Measurements from ENCODE around the gene MYBBP1A.

The MYBBP1A gene

DNA sequence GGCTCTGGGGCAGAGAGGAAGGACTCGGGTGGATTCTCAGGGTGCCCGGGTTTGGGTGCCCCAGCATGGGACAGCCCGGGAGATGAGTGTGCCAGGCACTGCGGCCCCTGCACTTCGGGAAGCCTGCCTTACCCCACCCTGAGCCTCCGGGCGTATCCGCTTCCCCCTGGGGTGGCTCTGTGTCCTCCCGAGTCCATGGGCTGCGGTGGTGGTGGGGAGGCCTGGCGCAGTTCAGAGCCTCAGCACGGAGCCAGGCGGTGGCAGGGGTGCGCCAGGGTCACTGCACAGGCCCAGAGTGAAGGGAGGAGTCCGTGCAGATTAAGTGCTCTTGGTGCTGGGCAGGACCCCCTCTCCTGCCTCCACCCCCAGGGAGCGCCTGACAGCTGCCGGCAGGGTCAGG lies 20.7 kb downstream of the MYBBP1A start:
- DNase-seq, result no peak

DNA sequence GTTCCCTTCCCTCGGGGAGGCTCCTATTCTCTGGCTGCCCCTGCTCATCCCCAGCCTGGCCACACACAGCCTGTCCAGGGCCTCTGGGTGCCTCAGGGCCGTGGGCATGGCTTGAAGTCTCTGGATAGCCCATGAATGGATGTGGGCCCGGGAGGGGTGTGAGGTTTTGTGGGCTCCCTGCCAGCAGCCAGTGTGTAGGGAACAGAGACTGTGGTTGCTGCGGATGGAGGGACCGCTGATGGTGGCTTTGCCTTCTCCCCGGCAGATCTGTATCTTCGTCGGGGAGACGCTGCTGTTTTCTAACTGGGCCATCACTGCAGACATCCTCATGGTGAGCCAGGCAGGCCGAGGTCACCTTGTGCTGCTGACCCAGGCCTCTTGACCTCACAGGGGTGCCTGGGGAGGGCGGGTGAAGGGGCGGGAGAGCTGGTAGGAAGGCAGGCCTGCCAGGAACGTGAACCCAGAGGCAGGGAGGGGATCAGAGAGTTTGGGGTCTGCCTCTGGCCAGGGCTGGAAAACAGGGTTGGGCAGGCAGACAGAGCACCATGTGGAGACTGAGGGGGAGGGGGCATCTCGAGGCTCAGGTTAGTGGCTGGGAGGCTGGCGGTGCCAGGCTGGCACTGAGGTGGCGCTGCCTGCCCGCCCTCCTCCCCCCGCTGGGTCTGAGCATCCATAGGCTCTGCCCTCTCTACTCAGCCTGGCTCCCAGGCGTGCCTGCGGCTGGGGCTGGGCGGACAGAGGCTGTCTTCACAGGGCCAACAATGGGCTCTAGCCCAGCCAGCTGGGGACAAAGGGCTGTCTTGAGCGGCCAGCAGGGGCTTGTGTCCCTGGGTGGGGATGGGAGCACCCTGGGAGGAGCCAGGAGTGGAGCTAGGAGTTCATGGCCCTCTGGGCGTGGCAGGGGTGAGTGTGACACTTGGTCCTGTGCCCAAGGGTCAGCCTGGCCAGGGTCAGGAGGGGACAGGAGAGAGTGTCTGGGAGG lies 21.4 kb downstream of the MYBBP1A start:
- no peak for DNase-seq

DNA sequence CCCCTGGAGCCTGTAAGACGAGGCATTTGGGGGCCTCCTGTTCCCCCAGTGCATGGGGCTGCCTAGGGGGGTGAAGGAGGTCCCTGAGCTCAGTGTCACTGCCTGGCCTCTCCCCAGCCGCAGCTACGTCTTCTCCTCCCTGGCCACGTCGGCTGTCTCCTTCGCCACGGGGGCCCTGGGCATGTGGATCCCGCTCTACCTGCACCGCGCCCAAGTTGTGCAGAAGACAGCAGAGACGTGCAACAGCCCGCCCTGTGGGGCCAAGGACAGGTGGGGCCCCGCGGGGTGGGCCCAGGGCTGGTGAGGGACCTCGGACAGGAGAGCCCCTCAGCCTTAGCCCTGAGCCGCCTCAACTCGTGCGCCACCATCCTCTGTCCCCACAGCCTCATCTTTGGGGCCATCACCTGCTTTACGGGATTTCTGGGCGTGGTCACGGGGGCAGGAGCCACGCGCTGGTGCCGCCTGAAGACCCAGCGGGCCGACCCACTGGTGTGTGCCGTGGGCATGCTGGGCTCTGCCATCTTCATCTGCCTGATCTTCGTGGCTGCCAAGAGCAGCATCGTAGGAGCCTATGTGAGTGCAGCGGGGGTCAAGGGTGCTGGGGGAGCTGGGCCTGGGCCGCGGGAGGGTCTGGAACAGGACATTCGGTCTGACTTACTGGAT lies 22.2 kb downstream of the MYBBP1A start:
- DNase-seq, result no peak

DNA sequence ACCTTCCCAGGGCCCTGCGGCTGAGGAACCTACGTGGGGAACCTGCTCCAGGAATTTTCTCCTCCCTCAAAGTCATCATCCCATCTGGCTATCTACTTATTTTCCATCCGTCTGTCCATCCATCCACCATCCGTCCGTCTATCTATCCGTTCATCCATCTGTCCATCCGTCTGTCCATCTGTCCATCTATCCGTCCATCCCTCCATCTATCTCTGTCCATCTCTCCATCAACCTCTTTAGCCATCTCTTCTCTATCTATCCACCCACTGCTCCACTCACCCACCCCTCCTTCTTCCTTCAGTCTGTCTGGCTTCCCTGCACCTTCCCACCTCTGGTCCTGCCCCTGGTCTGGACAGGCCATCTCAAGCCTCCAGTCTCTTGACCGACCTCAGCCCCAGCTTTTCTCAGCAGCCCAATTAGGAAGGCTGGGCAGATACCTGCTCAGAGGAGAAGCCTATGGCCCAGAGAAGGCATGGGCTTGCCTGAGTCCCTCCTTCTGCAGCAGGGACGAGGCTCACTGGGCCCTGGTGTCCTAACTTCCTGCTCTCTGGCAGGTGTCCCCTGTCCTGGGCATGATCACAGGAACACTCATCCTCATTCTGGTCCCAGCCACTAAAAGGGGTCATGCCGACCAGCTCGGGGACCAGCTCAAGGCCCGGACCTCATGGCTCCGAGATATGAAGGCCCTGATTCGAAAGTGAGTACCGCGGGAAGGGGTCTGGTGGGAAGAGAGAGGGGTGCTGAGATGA lies 23.0 kb downstream of the MYBBP1A start:
- DNase-seq, result no peak

DNA sequence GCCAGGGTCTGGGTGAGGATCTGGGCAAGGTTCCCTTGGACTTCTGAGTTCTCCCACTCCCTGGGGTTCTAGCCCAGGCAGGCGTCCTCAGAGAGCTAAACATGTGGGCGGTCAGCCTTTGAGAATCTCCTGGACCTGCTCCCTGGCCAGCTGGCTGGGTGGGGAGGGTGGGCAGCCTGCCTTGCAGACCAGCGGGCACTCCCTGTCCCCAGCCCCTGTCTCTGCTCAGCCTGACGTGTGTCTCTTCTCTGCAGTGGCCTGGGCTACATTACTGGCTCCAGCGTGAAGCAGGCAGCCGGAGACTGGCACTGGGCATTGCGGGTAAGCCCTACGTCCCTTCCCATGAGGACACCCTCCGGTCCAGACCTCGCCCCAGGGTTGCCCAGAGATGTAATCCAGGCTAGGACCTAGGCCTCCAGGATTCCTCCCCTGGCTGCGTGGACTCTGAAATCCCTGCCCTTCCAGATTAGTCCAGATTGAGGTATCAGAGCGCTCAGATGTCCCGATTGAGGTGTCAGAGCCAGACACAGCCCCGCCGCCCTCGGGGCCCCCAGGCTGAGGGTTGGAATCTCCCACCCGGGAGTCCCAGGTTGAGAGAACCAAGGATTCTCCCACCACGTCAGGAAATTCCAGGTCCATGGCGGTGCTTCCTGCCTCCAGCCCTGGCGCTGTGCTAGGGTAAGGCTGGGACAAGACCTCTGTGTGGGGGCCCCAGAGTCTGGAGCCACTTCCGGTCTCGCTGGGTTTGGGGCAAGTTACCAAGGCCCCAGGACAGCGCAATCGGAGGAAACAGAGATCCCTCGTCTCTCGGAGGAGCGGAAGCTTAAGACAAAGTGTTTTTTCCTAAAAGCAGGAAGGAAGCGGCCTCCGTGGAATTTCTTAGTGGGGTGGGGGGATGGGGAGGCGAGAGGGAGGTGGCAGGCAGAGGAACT lies 24.1 kb downstream of the MYBBP1A start:
- DNase-seq, result no peak

DNA sequence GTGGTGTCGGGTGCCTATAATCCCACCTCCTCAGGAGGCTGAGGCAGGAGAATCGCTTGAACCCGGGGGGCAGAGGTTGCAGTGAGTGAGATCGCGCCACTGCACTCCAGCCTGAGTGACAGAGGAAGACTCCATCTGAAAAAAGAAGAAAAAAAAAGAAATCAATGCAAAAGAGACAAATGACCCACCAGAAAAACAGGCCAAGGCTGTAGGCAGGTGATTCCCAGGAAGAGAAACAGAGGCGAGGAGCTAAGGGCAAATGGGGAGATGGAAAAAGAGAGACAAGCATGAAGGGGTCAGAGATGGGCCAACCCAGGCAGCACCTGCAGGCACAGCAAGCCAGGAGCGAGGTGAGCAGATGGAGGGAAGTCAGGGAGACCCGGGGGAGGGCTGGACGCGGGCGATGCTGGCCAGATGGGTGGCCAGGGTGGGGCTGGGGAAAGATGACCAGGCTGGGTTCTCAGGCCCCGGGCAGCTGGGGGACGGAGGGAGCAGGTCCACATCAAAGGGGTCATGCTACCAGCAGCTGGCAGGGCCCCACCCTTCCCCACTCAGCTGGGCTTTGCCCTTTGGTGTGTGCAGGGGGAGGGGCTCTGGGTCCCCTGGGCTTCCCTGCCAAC lies 25.5 kb downstream of the MYBBP1A start:
- no peak for DNase-seq

DNA sequence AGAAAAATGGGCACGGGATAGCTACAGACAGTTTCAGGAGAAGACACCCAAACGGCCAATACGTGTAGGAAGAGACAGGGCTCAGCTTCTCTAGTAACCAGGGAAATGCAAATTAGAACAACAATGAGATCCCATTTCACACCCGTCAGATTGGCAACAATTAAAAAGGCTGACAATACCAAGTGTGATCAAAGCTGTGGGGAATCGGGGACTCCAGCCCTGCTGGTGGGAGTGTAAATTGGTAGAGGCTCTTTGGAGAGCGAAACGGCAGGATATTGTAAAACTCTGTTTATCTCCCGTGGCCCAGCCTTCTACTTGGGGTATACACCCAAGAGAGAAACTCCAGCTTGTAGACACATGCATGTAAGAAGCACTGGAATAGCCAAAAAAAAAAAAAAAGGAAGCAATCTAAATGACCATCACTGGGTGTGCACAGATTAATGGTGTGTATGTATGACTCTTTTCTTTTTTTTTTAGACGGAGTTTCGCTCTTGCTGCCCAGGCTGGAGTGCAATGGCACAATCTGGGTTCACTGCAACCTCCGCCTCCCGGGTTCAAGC lies 27.5 kb downstream of the MYBBP1A start:
- no peak for DNase-seq

DNA sequence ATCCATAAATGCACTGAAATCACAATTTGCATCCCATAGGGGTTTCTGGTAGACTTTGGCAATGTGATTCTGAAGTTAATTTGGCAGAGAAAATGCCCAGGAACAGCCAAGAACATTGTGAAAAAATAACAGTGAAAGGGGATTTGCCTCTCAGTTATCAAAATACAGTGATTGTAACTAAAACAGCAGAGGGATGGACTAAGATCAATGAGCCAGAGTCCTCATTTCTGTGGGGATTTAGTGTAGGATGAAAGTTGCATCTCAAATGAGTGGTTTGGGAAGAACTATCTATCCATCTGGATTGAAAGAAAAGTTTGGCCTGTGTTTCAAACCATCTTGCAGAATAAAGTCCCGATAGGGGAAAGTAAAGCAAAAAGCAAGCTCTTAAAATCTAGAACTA lies 28.1 kb downstream of the MYBBP1A start:
- DNase-seq, result no peak

DNA sequence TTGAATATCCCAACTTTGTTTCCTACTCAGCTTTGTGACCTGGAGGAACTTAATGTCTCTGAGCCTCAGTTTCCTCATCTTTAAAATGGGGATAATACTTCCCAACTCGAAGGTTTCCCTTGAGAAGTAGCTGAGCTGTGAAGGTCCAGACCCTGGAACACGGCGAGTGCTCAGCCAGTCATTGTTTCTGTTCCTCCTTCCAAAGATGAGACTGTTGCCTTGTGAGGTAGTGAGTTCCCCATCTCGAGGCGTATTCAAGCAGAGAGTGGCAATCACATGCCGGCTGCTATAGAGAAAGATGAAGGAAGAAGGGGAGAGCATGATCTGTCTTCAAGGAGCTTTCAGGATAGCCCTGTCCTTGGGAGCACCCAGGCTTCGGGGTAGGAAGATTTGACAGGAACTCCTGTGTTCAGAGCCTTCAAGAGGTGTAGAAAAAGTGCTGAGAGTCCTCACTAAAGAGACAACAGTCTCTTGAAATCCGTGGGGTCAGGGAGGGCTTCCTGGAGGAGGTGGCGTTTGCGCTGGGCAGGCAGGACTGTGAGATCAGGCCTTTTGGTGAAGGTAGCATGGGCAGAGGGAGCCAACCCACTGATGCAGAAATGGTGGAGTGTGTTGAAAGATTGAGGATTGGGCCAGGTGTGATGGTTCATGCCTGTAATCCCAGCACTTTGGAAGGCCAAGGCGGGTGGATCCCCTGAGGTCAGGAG lies 29.3 kb downstream of the MYBBP1A start:
- no peak for DNase-seq

DNA sequence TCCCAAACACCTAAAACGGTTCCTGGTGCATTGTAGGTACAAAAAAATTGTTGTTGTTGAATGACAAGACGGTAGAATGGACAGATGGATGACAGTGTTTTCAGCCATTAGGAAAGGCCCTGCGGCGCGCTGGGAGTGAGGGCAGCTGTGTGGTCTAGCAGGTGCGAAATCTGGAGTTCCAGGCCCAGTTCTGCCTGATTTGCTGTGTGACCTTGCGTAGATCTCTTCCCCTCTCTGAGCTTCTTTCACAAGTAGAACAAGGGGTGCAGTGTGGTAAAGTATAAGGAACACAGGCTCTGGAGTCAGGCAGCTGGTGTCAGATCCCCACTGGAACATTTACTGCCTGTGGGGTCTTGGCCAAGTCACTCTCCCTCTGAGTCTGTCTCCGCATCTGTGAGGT lies 31.2 kb downstream of the MYBBP1A start:
- no peak for DNase-seq

DNA sequence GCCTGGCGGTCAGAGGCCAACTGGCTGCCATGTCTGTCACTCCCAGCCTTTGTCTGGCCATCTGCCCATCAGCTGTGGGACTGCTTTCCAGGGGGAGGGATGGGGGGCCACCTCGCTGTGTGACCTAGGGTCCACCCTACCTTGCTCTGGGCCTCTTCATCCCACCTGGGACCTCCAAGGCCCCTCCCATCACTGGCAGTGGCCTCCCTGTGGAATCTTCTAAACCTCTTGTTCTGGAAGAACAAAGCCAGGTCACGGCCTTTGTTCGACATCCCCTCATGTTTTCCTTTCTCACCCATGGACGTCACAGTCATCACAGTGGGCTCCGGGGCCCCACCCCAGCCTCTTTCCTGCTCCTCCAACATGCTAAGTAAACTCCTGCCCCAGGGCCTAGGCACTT lies 32.5 kb downstream of the MYBBP1A start:
- DNase-seq, result no peak

DNA sequence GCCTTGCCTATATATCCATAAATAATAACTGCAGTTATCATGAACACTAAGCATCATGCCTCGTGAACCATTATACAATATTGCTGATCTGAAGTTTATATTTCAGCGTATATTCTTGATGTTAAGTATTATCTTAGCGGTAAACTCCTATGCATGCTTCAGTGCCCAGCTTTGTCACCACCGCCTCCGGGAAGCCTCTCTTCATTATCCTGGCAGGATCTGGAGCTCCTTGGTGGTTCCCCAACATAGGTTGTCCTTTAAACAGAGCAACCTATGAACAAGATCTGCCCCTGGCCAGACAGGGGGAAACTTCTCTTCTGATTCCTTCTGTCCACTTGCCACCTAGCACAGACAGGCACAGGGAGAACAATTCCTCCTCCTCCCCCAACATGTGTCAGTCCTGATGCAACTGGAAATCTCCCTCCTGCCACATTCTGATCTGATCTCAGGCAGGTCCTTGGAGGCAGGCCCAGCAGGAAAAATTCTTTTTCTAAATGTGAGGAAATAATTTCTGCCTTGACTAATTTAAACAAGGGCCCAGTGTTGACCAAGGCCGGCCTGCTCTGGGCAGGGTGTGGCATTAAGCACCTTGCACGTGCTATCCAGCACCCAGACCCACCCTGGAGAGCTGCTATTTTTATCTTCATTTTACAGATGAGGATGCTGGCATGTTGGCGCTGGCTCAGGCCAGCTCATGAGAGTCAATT lies 34.1 kb downstream of the MYBBP1A start:
- DNase-seq, result no peak

DNA sequence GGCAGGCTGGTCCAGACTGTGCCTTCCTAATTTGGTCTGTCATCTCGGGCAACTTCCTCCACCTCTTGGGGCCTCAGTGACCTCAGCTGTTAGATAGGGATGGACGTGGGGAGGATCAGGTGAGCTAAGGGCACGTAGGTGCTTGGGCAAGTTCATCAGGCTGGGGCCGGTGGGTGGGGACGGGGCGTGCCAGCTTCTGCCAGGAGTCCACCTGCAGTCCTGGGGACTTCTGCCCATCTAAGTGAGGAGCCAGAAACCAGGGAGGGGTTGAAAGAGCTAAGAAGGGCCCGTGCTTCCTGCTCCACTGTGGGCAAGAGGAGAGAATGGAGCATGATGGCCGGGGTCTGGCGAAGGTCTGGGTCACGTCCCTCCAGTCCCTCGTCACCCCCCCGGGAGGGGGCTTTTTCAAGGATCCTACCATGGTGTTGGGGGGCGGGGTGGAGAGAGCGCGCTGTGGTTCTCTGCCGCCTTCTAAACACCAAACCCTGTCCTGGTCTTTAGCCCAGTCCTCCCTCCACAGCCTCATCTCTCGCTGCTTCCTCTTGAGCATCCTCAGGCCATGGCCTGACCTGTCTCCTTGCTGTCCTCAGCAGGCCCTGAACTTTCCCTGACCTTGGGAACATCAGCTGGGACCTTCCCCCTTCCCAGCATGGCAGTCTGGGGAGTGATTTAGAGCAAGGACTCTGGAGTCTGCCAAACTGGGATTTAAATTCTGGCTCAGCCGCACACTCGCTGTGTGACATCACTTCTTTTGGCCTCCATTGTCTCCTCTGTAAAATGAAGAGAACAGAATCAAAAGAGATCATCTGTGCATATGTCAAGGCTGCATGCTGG lies 34.9 kb downstream of the MYBBP1A start:
- no peak for DNase-seq

DNA sequence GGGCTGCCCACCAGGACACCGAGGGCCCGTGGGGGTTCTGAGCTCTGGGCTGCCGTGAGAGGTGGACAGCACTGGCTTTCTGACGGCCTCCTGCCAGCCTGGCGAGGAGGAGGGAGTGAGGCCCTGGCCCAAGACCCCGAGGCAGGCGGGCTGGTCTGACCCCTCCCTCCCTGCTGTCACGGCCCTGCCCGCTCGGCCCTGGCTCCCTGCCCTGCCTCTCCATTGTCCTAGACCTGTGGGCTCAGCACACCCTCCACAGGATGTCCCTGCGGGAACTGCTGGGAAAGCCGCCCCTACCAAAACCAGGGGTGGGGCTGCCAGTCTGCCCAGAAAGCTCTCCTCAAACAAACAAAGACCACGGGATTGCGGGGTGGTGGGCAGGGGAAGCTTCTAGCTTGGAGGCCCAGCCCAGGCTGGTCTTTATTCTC lies 35.8 kb downstream of the MYBBP1A start:
- DNase-seq, result no peak

DNA sequence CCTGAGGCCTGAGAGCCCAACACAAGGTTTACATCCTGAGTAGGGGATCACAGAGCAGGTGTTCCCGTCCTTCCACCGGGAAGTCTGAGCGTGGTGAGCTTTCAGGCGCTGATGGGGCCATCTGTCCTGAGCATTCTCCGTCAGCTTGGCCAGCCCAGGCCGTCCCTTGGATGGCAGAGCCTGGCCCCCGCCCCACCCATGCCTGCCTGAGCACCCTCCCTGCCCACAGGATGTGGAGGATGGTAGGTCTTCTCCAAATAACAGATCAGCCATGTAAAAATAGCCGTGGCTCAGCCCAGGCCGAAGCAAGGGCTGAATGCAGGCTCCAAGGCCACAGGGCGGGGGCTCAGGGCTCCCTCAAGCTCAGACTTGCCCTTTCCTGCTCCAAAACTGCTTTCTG lies 36.3 kb downstream of the MYBBP1A start:
- DNase-seq, result no peak

DNA sequence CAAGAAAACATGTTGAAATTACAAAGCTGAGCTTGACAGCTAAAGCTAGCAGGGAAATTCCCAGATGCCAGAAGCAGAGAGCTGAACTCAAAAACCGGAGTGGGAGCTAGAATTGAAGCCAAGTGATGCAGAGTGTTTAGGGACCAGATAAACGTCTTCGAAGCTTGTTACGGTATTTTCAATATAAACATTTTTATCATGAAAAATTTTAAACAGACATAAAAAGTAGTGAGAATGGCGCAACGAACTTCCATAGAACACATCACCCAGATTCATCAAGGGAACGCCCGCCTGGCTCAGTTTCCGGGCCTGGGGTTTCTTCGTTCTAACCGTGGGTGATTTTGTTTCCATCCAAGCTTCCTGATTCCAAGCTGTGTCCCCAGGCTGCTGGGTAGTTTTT lies 38.4 kb downstream of the MYBBP1A start:
- no peak for DNase-seq

DNA sequence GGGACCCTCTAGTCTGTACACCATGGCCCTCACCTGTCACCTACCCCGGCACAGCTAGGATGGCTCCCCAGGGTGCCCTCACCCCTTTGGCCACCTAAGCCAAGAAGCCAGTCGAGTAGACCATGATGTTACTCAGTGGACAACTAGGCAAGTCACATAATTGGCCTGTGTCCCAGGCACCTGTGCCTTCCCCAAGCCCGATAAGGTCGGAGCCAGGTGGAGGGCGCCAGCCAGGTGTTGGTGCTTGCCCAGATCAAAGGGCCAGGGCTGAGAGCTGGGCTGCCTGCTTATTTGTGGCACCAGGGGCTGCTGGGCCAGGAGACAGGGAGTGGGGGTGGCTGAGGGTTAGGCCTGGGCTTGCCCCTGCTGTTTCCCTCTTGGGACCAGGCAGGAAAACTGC lies 39.7 kb downstream of the MYBBP1A start:
- no peak for DNase-seq

DNA sequence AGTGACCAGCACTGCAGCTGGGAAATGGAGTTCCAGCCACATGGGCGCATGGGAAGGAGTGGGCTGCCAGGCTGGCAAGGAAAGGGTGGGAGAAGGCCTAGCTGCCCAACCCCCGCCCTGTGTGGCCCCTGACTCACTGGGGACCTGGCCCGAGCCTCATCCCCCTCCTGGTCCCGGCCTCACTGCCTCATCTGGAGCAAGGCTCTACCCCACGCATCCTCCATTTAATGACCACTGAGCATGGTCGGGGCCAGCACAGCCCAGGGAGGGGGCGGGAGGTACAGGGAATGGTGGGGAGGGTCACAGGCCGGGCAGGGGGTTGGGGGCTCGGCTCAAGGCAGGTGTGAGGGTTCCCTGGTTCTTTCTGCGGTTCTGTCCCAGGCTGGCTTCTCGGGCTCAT lies 40.4 kb downstream of the MYBBP1A start:
- DNase-seq, result no peak

DNA sequence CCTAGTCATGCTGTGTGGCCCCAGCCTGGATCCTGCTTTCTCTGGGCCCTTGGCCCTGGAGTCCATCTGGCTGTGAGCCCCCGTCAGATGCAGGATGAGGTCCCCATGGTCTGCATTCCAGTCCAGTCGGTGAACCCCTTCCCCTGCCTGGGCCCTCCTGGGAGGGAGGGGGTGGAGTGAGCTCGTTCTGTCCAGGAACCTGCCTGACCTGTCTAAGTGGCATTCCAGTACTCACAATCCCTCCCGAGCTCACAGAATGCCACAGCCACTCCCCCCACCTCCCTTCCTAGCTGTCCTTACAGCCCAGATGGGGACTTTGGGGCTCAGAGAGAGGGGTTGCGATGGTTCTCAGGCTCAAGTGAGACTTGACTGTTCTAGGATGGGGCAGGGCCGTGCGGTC lies 41.0 kb downstream of the MYBBP1A start:
- DNase-seq, result no peak

All from GF-D8 (cell line).